ENCODE data around the gene SOX18. TPM values are rescaled to one million over a fixed set of nuclear protein-coding genes. Genes with fewer than 3 reads are reported as not detected.
"Not testable (repeated sequence)": the region's sequence is repeated elsewhere in the genome, so short reads cannot be mapped to it uniquely, and the experiment has no call there.

Gene SOX18
- total and polyA plus RNA-seq, 2 of the 4 experiments (the other 2 are of a cell fraction): not detected

DNA sequence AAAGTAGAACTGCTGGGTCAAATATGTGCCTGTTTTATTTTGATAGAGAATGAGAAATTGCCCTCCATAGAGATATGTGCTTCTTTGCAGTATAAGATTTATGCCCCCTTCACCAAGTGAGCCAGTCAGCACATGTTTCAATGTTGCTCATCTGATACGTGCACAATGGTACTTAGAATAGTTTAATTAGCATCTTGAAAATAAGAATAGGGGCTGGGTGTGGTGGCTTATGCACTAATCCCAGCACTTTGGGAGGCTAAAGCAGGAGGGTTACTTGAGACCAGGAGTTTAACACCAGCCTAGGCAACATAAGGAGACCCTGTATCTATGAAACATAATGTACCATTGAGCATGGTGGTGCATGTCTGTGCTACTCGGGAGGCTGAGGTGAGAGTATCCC, 33.8 kb downstream of the SOX18 start:
- Histone ChIP-seq H4K5ac (ENCODE audit: low read depth, low read length) (no peak overlapping the region), H2BK120ac (ENCODE audit: low read depth, low read length) (no peak overlapping the region), H2BK20ac (ENCODE audit: low read depth, low read length) (no peak overlapping the region), H3K9ac (ENCODE audit: low read depth, low read length) (no peak overlapping the region), H3K14ac (replicated peaks; ENCODE audit: low read depth, low read length) (no peak overlapping the region), H3K79me1 (ENCODE audit: low read depth in 1 of 2, low read length in 2 of 2) (peaks cover 14 to 25% of the 10 kb centered on the region in 2 experiments), H3K56ac (ENCODE audit: extremely low read depth, insufficient read depth, low read length) (no peak overlapping the region), H2AK5ac (ENCODE audit: low read depth, low read length) (no peak overlapping the region), H4K91ac (ENCODE audit: insufficient read depth, low read depth, low read length) (no peak overlapping the region), H3K4me1 (ENCODE audit: control insufficient read depth, insufficient read depth, low read length) (peaks cover 6% of the 10 kb centered on the region; the same call in 1 of the 2 replicates), H3K23ac (ENCODE audit: low read depth, low read length) (no peak overlapping the region), H3K36me3 (ENCODE audit: control insufficient read depth, insufficient read depth, low read length) (peaks cover 46% of the 10 kb centered on the region), H2AK9ac (replicated peaks; ENCODE audit: low read depth, low read length, poor library complexity) (no peak overlapping the region), H2AFZ (replicated peaks; ENCODE audit: low read length, poor library complexity) (no peak overlapping the region), H2BK5ac (ENCODE audit: low read depth, low read length, poor library complexity, severe bottlenecking) (no peak overlapping the region), H3K27me3 (ENCODE audit: control insufficient read depth, insufficient read depth, low read length) (no peaks in the 10 kb centered on the region), H2BK15ac (ENCODE audit: low read depth, low read length) (no peak overlapping the region), H4K8ac (ENCODE audit: low read depth in 2 of 2, low read length in 2 of 2) (no peak overlapping the region), H3K4me3 (ENCODE audit: insufficient read depth, low read depth, low read length) (no peak overlapping the region), H3K4ac (ENCODE audit: low read depth, low read length) (no peak overlapping the region), H4K20me1 (ENCODE audit: insufficient read depth, low read length) (peaks cover 13% of the 10 kb centered on the region), H3K18ac (ENCODE audit: low read depth, low read length) (no peak overlapping the region), H3K9me1 (ENCODE audit: insufficient read depth, low read length) (peaks cover 5% of the 10 kb centered on the region), H3K9me3 (ENCODE audit: control insufficient read depth, insufficient read depth, low read length) (no peaks in the 10 kb centered on the region), H3K27ac (ENCODE audit: insufficient read depth, low read length) (no peak overlapping the region), H3K4me2 (ENCODE audit: low read depth, low read length) (no peak overlapping the region)
- ChIA-PET POLR2A (ENCODE audit: unreplicated experiment) (no interaction called here), CTCF (no interaction called here)
- ATAC-seq (ENCODE audit: low read depth): no peak
- intact Hi-C loops (cut with micrococcal nuclease): no loop called here
- DNase-seq: no peak
- TF ChIP-seq FOS (IDR thresholded peaks at IDR 0.05; ENCODE audit: low read depth, low read length) (no peak), RFX5 (IDR thresholded peaks at IDR 0.05; ENCODE audit: low read depth, low read length) (no peak)
- in situ Hi-C loops (cut with MboI; ENCODE audit: low sequenced_read_pairs): no loop called here
- no CpG with 5 or more reads among the region's 2 CpGs for WGBS, 2 experiments (ENCODE audit: extremely low coverage in 2 of 2, insufficient read length in 1 of 2)
- dilution Hi-C loops (cut with HindIII; ENCODE audit: low sequenced_read_pairs, unreplicated experiment): no loop called here
- no TSS peak for BruUV-seq (replicated peaks)

DNA sequence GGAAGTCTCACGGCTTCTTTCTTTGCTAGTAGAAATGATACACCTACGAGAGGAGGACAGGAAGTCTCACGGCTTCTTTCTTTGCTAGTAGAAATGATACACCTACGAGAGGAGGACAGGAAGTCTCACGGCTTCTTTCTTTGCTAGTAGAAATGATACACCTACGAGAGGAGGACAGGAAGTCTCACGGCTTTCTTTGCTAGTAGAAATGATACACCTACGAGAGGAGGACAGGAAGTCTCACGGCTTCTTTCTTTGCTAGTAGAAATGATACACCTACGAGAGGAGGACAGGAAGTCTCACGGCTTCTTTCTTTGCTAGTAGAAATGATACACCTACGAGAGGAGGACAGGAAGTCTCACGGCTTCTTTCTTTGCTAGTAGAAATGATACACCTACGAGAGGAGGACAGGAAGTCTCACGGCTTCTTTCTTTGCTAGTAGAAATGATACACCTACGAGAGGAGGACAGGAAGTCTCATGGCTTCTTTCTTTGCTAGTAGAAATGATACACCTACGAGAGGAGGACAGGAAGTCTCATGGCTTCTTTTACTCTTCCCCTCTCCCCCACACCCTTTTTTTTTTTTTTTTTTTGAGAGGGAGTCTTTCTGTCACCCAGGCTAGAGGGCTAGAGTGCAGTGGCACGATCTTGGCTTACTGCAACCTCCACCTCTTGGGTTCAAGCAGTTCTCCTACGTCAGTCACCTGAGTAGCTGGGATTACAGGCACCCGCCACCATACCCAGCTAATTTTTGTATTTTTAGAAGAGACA, 36.9 kb downstream of the SOX18 start:
- H3K27ac ChIP-seq (ENCODE audit: insufficient read depth, low read length); CTCF ChIA-PET; H4K91ac ChIP-seq (ENCODE audit: insufficient read depth, low read depth, low read length); POLR2A ChIA-PET (ENCODE audit: unreplicated experiment); in situ Hi-C loops (cut with MboI; ENCODE audit: low sequenced_read_pairs); H3K9me3 ChIP-seq (ENCODE audit: control insufficient read depth, insufficient read depth, low read length); dilution Hi-C loops (cut with HindIII; ENCODE audit: low sequenced_read_pairs, unreplicated experiment); H3K4me3 ChIP-seq (ENCODE audit: insufficient read depth, low read depth, low read length); H2BK20ac ChIP-seq (ENCODE audit: low read depth, low read length); H3K9ac ChIP-seq (ENCODE audit: low read depth, low read length); H3K4ac ChIP-seq (ENCODE audit: low read depth, low read length); H4K8ac ChIP-seq (ENCODE audit: low read depth in 2 of 2, low read length in 2 of 2); DNase-seq; BruUV-seq (replicated peaks); H4K5ac ChIP-seq (ENCODE audit: low read depth, low read length); H2AFZ ChIP-seq (replicated peaks; ENCODE audit: low read length, poor library complexity); H2BK15ac ChIP-seq (ENCODE audit: low read depth, low read length); ATAC-seq (ENCODE audit: low read depth); H2BK120ac ChIP-seq (ENCODE audit: low read depth, low read length); H3K14ac ChIP-seq (replicated peaks; ENCODE audit: low read depth, low read length); H2AK5ac ChIP-seq (ENCODE audit: low read depth, low read length); H3K23ac ChIP-seq (ENCODE audit: low read depth, low read length); H3K18ac ChIP-seq (ENCODE audit: low read depth, low read length); H2AK9ac ChIP-seq (replicated peaks; ENCODE audit: low read depth, low read length, poor library complexity); H3K4me2 ChIP-seq (ENCODE audit: low read depth, low read length); H2BK5ac ChIP-seq (ENCODE audit: low read depth, low read length, poor library complexity, severe bottlenecking); H3K27me3 ChIP-seq (ENCODE audit: control insufficient read depth, insufficient read depth, low read length); intact Hi-C loops (cut with micrococcal nuclease); H3K56ac ChIP-seq (ENCODE audit: extremely low read depth, insufficient read depth, low read length): not testable (repeated sequence)
- Histone ChIP-seq H3K36me3 (ENCODE audit: control insufficient read depth, insufficient read depth, low read length) (peaks cover 39% of the 10 kb centered on the region), H3K4me1 (ENCODE audit: control insufficient read depth, insufficient read depth, low read length) (peaks cover 13% of the 10 kb centered on the region; the same call in 1 of the 2 replicates), H3K79me1 (ENCODE audit: low read depth in 1 of 2, low read length in 2 of 2) (peaks cover 27 to 50% of the 10 kb centered on the region in 2 experiments), H3K9me1 (ENCODE audit: insufficient read depth, low read length) (peaks cover 13% of the 10 kb centered on the region), H4K20me1 (ENCODE audit: insufficient read depth, low read length) (peaks cover 20% of the 10 kb centered on the region)
- no CpG with 5 or more reads among the region's 20 CpGs for WGBS, 2 experiments (ENCODE audit: extremely low coverage in 2 of 2, insufficient read length in 1 of 2)
